WTC11 (cell line): Measurements from ENCODE around the gene DTX2.

ENCODE experiments used
- KAT7 ChIP-seq: sonication (generic); formaldehyde crosslinking; IDR thresholded peaks from 2 replicates; pipeline ENCODE4 v1.8.1; 2023; ENCODE audit warnings: missing genetic modification reagents, mild to moderate bottlenecking, borderline replicate concordance
- RELA ChIP-seq: sonication (generic); formaldehyde crosslinking; IDR thresholded peaks from 2 replicates; pipeline ENCODE4 v1.8.1; 2022; ENCODE audit warnings: missing genetic modification reagents, mild to moderate bottlenecking, borderline replicate concordance
- SMAD3 ChIP-seq: sonication (generic); formaldehyde crosslinking; IDR thresholded peaks from 2 replicates; pipeline ENCODE4 v1.8.0; 2022; ENCODE audit warnings: missing genetic modification reagents, mild to moderate bottlenecking, borderline replicate concordance
- SP1 ChIP-seq: sonication (generic); formaldehyde crosslinking; conservative IDR thresholded peaks from 2 replicates; pipeline ENCODE4 v1.8.1; 2022; ENCODE audit warnings: missing genetic modification reagents
- ZNF121 ChIP-seq: sonication (generic); formaldehyde crosslinking; IDR thresholded peaks from 2 replicates; pipeline ENCODE4 v1.8.0; 2023; ENCODE audit warnings: missing genetic modification reagents
- TF ChIP-seq, protein P1 (sequence below): fragments of 200-600 bp; IDR thresholded peaks from 2 replicates; pipeline ENCODE4 v1.8.0; 2022; ENCODE audit warnings: antibody characterized with exemption
- TF ChIP-seq, protein P2 (sequence below): sonication (generic); formaldehyde crosslinking; IDR thresholded peaks from 2 replicates; pipeline ENCODE4 v1.8.1; 2022; ENCODE audit warnings: low read depth, missing genetic modification reagents, borderline replicate concordance
- TF ChIP-seq, protein P3 (sequence below): sonication (generic); formaldehyde crosslinking; IDR thresholded peaks from 2 replicates; pipeline ENCODE4 v1.8.0; 2022; ENCODE audit warnings: mild to moderate bottlenecking, missing genetic modification reagents
- TF ChIP-seq, protein P4 (sequence below): sonication (generic); formaldehyde crosslinking; IDR thresholded peaks from 2 replicates; pipeline ENCODE4 v1.8.0; 2023; ENCODE audit warnings: mild to moderate bottlenecking, missing genetic modification reagents
- TF ChIP-seq, protein P5 (sequence below): sonication (generic); formaldehyde crosslinking; IDR thresholded peaks from 2 replicates; pipeline ENCODE4 v1.8.0; 2022; ENCODE audit warnings: mild to moderate bottlenecking, missing genetic modification reagents

DNA sequence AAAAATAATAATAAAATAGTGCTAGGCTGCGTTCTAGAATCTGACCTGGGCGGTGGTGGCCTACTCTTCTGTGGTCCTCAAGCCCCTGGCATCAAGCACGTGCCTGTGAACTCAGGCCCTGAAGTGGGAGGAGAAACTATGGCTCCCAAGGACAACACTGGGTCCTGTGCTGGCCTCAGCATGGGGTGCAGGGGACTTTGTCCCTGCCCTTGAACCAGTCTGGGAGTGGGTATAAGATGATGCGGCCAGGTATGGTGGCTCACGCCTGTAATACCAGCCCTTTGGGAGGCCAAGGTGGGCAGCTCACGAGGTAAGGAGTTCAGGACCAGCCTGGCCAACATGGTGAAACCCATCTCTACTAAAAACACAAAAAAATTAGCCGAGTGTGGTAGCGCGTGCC lies 31.3 kb upstream of the DTX2 start:
- TF ChIP-seq SP1 (CRISPR knock-in tag) (no peak), KAT7 (no peak), ZNF121 (CRISPR knock-in tag) (no peak), RELA (CRISPR knock-in tag) (no peak), SMAD3 (CRISPR knock-in tag) (no peak)
- TF ChIP-seq, protein P1, sequence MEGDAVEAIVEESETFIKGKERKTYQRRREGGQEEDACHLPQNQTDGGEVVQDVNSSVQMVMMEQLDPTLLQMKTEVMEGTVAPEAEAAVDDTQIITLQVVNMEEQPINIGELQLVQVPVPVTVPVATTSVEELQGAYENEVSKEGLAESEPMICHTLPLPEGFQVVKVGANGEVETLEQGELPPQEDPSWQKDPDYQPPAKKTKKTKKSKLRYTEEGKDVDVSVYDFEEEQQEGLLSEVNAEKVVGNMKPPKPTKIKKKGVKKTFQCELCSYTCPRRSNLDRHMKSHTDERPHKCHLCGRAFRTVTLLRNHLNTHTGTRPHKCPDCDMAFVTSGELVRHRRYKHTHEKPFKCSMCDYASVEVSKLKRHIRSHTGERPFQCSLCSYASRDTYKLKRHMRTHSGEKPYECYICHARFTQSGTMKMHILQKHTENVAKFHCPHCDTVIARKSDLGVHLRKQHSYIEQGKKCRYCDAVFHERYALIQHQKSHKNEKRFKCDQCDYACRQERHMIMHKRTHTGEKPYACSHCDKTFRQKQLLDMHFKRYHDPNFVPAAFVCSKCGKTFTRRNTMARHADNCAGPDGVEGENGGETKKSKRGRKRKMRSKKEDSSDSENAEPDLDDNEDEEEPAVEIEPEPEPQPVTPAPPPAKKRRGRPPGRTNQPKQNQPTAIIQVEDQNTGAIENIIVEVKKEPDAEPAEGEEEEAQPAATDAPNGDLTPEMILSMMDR, result no peak
- TF ChIP-seq, protein P2, sequence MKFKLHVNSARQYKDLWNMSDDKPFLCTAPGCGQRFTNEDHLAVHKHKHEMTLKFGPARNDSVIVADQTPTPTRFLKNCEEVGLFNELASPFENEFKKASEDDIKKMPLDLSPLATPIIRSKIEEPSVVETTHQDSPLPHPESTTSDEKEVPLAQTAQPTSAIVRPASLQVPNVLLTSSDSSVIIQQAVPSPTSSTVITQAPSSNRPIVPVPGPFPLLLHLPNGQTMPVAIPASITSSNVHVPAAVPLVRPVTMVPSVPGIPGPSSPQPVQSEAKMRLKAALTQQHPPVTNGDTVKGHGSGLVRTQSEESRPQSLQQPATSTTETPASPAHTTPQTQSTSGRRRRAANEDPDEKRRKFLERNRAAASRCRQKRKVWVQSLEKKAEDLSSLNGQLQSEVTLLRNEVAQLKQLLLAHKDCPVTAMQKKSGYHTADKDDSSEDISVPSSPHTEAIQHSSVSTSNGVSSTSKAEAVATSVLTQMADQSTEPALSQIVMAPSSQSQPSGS (CRISPR knock-in tag), result no peak
- TF ChIP-seq, protein P3, sequence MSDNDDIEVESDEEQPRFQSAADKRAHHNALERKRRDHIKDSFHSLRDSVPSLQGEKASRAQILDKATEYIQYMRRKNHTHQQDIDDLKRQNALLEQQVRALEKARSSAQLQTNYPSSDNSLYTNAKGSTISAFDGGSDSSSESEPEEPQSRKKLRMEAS (CRISPR knock-in tag), result no peak
- TF ChIP-seq, protein P4, sequence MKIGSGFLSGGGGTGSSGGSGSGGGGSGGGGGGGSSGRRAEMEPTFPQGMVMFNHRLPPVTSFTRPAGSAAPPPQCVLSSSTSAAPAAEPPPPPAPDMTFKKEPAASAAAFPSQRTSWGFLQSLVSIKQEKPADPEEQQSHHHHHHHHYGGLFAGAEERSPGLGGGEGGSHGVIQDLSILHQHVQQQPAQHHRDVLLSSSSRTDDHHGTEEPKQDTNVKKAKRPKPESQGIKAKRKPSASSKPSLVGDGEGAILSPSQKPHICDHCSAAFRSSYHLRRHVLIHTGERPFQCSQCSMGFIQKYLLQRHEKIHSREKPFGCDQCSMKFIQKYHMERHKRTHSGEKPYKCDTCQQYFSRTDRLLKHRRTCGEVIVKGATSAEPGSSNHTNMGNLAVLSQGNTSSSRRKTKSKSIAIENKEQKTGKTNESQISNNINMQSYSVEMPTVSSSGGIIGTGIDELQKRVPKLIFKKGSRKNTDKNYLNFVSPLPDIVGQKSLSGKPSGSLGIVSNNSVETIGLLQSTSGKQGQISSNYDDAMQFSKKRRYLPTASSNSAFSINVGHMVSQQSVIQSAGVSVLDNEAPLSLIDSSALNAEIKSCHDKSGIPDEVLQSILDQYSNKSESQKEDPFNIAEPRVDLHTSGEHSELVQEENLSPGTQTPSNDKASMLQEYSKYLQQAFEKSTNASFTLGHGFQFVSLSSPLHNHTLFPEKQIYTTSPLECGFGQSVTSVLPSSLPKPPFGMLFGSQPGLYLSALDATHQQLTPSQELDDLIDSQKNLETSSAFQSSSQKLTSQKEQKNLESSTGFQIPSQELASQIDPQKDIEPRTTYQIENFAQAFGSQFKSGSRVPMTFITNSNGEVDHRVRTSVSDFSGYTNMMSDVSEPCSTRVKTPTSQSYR (CRISPR knock-in tag), result no peak
- TF ChIP-seq, protein P5, sequence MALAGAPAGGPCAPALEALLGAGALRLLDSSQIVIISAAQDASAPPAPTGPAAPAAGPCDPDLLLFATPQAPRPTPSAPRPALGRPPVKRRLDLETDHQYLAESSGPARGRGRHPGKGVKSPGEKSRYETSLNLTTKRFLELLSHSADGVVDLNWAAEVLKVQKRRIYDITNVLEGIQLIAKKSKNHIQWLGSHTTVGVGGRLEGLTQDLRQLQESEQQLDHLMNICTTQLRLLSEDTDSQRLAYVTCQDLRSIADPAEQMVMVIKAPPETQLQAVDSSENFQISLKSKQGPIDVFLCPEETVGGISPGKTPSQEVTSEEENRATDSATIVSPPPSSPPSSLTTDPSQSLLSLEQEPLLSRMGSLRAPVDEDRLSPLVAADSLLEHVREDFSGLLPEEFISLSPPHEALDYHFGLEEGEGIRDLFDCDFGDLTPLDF (CRISPR knock-in tag), result no peak
